ENCODE results near the gene CACNA1H.
"Not testable (repeated sequence)": the region's sequence is repeated elsewhere in the genome, so short reads cannot be mapped to it uniquely, and the experiment has no call there.

DNA sequence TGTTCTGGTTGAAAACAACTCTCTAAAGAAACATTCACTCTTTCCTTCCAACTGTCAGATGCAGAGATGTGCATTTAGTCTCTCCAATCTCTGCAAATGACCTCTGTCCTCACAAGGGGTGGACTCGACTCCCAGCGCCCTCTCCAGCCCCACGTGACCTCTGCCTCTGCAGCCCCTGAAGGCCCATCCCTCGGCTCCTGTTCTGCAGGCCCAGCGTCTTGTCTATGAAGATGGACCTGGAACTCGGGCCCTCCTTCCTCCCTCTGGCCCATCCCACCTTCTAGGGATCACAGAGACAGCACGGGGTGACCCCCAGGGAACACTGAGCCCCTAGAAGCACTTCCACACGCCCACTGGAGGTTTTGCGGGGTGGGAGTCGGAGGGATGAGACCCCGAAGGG, 90.5 kb downstream of the CACNA1H start:
- TF ChIP-seq, protein P1, sequence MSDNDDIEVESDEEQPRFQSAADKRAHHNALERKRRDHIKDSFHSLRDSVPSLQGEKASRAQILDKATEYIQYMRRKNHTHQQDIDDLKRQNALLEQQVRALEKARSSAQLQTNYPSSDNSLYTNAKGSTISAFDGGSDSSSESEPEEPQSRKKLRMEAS (IDR thresholded peaks at IDR 0.05; ENCODE audit: low read depth, low read length) = not testable (repeated sequence)
- TF ChIP-seq, protein P2, sequence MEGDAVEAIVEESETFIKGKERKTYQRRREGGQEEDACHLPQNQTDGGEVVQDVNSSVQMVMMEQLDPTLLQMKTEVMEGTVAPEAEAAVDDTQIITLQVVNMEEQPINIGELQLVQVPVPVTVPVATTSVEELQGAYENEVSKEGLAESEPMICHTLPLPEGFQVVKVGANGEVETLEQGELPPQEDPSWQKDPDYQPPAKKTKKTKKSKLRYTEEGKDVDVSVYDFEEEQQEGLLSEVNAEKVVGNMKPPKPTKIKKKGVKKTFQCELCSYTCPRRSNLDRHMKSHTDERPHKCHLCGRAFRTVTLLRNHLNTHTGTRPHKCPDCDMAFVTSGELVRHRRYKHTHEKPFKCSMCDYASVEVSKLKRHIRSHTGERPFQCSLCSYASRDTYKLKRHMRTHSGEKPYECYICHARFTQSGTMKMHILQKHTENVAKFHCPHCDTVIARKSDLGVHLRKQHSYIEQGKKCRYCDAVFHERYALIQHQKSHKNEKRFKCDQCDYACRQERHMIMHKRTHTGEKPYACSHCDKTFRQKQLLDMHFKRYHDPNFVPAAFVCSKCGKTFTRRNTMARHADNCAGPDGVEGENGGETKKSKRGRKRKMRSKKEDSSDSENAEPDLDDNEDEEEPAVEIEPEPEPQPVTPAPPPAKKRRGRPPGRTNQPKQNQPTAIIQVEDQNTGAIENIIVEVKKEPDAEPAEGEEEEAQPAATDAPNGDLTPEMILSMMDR (IDR thresholded peaks at IDR 0.05; ENCODE audit: low read depth, low read length) = not testable (repeated sequence)
- not testable (repeated sequence) for TF ChIP-seq POLR2A (IDR thresholded peaks at IDR 0.05; ENCODE audit: extremely low read depth, insufficient read length); MYC (IDR thresholded peaks at IDR 0.05; ENCODE audit: low read depth, low read length)
